Stimulated activated CD8-positive, alpha-beta memory T cell treated with anti-CD3 and anti-CD28 coated beads, Interleukin-15, amount 100 ng/mL, for 1 hour (primary cell): ENCODE results near the gene ABCB9.

Experiments used
- DNase-seq: peaks from one replicate; pipeline ENCODE4 v3.0.0-alpha.2; 2020; ENCODE audit warnings: low read depth

The ABCB9 gene

GRCh38 chr12:122994781-122995502 is 28.7 kb upstream of the ABCB9 start:
- DNase-seq = no peak

GRCh38 chr12:122994140-122994675 is 27.9 kb upstream of the ABCB9 start:
- no peak for DNase-seq

DNA sequence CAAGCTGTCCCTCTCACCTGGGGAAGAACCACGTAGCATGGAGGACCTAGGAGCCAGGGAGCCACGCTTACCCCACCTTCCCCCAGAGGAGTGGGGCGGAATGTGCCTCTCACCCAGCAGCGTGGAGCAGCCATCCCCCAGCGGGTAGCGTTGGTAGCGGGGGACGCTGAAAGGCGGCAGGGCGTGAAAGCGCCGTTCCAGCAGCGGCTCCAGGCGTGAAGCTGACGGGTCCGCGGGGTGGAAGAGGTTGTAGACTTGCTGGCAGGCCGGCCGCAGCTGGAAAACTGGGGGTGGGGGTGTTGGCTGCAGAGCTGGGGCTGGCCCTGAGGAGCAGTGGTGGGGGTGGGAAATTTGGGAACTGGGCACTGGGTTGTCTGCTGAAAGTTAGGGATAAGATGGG is 26.1 kb upstream of the ABCB9 start:
- DNase-seq = no peak

GRCh38 chr12:122991623-122992275 is 25.5 kb upstream of the ABCB9 start:
- no peak for DNase-seq

- DNase-seq = no peak
Measured at GRCh38 chr12:122990961-122991622, 24.8 kb upstream of the ABCB9 start.

DNA sequence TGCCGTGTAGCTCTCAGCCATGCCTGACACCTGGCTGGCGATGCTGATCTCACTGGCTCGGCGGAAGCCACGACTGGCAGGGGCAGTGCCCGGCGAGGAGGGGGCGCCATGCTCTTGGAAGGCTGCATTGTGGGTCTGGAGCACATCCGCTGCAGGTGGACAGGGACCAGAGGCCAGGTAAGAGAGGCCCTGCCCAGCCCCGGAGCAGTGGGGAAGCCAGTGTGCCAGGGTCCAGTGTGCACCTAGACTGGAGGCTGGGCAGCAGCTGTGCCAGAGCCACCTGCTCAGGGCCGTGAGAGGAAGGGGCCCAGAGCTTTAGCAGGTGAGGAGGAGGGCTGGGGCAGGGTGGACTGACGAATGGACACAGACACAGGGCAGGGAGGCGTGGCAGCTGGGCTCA is 24.3 kb upstream of the ABCB9 start:
- no peak for DNase-seq

DNA sequence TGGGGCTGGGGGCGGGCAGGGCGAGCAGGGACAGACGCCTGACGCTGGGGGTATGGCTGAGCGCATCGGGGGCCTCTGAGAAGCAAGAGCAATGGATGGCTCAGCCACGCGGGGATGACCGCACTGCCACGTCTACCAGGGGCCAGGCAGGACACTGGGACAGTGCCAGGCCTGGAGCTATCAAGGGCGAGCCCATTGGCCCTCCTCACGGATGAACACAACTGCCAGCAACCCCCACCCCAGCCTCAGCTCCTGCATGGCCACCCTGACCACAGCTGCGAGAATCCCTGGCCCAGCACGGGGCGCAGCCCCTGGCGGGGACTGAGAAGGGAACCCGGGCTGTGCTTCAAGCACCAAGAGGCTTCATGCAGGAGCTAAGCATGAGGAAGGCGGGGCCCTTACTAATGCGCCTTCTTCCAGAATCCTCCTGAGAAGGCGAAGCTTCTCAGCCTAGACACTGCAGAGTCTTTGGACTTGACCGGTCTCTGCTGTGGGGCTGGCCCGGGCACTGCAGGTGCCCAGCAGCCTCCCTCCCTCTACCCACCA is 23.7 kb upstream of the ABCB9 start:
- DNase-seq = no peak

- no peak for DNase-seq
Measured at GRCh38 chr12:122989225-122989839, 23.1 kb upstream of the ABCB9 start.

DNA sequence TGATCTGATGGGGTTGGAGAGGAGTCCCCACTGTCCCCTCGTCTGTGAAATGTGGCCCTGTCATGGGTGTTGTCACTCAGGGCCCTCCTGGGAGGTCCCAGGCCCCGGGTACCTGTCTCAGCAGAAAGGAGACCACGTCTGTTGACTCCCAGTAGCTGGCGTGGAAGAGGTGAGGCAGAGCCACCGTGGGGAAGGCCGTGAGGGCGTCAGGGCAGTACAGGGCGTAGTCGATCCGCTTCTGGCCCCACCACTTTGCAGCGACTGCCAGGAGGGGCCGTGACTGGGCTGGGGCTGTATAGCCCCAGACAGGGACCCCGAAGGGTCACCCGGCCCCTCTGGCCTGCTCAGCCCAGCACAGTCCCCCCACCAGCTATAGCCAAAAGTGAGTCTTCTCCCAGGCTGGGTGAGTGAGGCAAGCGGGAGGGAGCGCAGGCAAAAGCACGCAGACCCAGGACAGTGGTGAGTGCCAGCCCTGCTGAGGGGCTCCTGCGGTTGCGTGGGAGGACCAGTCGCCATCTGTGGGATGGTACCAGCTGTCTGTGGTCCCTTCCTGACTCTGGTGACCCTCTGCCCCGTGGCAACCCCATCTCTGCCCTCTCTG is 22.4 kb upstream of the ABCB9 start:
- DNase-seq = no peak

DNA sequence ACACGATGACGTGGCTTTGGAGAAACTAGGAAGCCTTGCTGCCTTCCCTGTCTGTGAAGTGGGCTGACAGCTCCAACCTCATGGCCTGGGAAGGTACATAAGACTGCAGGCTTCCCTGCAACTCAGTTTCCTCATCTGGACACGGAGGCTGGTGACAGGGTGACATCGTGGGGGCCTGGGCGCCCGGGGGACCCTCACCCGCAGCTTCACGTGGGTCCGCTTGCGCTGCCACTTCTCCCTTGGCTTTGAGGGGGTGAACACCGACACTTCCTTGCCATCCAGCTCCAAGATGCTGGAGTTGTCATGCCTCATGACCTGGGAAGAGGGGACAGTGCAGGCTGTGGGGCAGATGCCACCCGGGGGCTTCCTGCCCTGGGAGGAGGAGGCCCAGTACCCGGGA is 21.8 kb upstream of the ABCB9 start:
- DNase-seq = no peak

DNA sequence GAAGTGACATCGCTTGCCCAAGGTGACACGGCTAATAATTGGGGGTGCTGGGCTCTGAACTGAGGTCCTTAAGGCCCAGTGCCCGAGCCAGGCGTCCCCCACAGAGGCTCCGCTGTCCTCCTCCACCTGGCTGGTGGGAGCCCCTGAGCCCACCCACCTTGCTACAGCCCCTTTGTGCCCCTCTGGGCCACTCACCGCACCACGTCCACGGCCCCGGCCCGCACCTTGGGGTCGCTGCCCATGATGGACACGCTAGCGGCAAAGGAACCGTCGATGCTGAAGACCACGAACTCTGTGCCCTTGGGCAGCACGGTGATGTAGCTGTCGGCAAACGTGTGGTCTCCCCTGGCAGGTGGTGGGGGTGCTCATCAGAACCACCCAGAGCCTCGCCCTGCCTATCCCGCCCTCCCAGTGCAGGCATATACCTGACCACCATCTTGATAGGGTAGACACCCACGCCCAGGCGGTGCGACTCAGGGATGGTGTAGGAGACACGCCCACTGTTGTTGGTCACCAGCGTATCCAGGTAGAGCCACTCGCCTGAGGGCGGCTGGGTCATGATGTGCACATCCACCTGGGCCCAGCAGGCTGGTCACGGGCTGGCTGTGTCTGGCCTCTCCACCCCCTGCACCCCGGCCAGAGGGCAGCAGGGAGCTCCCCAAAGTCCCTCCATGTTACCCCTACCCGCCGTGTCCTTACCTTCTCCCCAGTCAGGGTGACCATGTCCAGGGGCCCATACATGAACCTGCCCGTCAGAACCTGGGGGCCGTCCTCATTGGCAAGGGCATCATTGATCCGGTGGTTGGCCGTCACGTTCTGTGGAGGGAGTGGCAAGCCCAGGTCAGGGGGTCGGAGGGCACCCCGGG is 21.1 kb upstream of the ABCB9 start:
- DNase-seq = no peak

DNA sequence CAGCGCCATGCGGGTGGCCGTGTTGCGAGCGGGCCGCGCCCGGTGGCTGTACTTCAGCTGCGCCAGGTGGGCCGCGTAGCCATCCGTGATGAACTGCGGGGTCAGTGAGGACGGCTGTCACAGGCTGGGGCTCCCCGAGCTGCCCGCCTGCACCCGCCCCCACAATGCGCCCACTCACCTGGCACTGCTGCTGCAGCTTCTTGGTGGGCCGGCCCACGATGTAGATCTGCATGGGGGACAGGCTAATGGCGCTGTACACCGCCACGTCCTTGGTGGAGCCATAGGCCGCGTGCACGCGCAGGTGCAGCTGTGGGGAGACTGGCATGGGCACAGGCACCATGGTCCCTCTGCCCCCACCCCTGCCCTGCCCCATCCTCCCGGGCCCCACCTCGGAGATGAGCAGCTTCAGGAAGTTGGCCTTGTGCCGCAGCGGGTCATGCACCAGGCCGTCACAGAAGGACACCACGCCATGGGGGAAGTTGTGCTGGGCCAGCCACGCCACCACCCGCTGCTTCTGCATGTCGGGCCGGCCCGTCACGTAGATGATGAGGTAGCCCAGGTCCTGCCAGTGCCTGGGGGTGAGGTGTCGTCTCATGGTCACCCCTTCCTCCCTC is 20.1 kb upstream of the ABCB9 start:
- no peak for DNase-seq

DNA sequence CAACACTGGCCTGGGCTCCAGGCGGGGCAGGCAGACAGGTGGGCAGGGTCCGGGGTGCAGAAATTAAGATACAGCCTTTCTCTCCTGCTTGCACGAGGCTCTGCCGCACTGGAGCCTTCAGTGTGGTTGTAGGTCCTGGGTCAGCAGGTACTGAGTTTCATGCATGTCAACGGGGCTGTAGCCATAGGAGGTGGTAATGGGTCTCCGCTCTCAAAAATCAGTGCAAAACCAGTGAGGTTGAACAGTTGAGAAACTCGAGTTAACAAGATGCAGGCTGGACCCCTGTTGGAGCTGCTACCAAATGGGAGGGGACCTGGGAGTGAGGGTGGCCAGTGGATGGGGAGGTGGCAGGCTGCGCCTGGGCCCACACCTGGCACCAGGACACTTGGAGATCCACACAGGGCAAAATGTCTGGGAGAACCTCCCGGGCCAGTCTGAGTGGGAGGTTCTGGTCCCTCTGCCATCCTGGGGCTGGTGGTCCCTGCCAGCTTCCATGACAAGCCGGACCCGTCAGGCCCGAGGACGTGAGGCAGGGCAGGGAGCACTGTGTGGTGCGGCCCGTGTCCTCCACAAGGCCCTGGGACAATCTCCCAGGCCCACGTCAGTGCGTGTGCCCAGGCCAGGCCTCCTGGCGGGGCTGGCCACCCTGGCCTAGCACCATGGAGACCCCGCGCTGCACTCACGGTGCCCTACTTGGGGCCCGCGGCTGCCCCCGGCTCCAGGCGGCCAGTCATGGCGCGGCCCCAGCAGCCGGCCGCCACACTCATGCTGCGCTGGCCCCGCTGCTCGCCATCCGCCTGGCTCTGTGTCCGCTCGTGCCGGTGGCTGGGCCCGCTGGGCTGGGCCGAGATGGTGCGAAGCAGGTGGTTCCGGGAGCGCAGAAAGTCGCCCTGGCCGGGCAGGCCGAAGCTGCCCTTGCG is 19.3 kb upstream of the ABCB9 start:
- DNase-seq = no peak

DNA sequence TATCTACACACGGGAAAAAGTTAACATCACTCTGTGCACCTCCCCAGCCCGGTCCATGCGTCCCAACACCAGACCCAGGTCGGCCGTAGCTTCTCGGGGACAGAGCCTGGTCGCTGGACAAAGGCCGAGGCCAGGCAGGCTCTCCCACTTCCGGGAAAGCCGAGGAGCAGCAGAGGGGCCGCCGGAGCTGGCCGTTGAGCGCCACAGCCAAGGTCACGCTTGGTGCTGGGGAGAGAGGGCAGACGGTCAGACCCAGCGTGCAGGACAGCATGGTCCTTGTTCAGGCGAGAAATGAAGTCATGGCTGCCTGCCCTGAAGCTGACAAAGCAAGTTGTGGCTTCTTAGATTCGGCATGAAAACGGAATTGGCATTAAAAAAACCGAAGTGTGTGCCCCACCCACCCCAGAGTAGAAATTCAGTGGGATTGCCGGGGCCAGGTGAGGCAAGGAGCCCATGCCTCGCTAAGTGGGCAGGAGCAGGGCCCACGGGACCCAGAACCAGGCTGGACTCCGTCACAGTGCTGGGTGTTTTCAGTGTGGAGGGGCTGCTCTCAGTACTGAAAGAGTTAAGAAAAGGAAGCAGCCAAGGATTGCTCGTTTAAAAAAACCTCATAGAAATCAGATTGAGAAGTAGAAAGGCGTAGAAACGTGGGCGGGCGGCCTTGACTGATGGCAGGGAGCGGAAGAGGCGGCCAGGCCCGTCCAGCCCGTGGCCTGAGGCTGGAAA is 18.5 kb upstream of the ABCB9 start:
- DNase-seq = no peak

- DNase-seq = no peak
Measured at GRCh38 chr12:122983789-122984515, 17.7 kb upstream of the ABCB9 start.

DNA sequence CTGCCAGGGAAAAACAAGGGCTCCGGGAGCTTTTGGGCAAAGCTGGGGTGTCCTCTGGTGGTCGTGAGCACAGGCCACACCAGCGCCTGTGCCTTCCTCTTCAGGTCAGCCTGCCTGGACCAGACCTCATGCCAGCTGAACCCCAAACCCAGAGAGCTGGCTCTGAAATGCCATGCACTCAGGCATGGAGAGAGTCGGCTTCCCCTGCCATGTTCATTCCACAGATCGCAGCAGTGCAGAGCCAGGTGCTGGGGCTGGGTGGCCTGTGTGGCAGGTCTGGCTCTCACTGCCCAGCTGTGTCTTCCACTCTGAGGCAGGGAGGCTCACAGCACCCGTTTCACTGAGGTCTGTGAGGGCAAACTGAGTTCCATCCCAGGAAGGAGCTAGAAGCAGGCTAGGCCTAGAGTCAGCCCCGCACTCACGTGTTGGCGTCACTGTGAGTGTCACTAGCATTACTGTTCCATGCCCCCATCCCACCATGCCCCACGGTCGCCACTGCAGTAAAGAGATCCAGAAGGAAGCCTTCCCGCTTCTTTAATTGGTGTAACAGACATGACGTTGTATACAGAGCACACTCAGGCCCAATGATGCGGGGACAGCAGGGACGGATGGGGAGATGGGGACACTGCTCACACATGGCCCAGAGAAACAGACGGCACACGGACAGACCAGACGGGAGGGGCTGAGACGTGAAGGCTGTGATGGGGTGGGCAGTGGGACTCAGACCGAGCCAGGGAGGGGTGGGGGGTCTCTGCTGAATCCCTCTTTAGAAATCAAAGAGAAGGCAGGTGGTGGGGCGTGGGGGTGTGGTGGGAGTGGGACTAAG is 16.9 kb upstream of the ABCB9 start:
- DNase-seq = no peak

DNA sequence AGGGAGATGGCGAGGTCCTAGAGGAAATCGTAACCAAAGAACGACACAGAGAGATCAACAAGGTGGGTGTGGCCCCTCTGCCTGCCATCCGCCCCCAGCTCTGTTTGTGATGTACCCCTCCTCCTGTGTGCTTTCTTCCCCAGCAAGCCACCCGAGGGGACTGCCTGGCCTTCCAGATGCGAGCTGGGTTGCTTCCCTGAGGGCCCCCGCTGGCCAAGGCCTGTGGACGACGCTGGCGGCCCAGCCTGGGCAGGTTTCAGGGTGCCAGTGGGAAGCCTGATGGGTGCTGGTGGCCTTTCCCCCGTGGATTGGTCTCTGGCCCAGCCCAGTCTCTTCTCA is 16.2 kb upstream of the ABCB9 start:
- DNase-seq = no peak
